Body of pancreas (tissue), 4 donors: ENCODE data around the gene ATP10D. TPM values are rescaled to one million over a fixed set of nuclear protein-coding genes. Genes with fewer than 3 reads are reported as not detected.
A peak's percentile ranks its signal among the peaks of the same experiment; 100 is the strongest.

Experiments
- ATAC-seq: fragments of 150-250 bp; one replicate; pipeline ENCODE4 v1.9.1; 2016
- DNase-seq, 4 donors: peaks; one replicate each; pipeline ENCODE4 v3.0.0-alpha.2; 2019
- H3K27ac ChIP-seq, 4 donors: fragments of 200-600 bp; sonication (generic); 1 replicate in 3 of 4; 2 replicates in 1 of 4; pipeline versions ENCODE4 v1.5.1 to v1.6.1; 2016 to 2019; ENCODE audit warnings: mild to moderate bottlenecking in 1 of 4, mixed read lengths in 1 of 4, moderate library complexity in 1 of 4
- H3K27me3 ChIP-seq, 2 donors: fragments of 200-600 bp; sonication (generic); one replicate each; pipeline ENCODE4 v1.6.0; 2016; ENCODE audit warnings: mild to moderate bottlenecking in 1 of 2
- H3K36me3 ChIP-seq, 2 donors: fragments of 200-600 bp; sonication (generic); replicated peaks in 1 of 2; 2 replicates each; pipeline ENCODE4 v1.5.1; 2016; ENCODE audit warnings: low read depth in 2 of 2; ENCODE audit not compliant: insufficient read depth in 1 of 2
- H3K4me1 ChIP-seq: fragments of 200-600 bp; sonication (generic); one replicate; pipeline ENCODE4 v1.6.0; 2016
- H3K4me3 ChIP-seq, 2 donors: fragments of 200-600 bp; sonication (generic); 1 replicate in 1 of 2; 2 replicates in 1 of 2; pipeline ENCODE4 v1.5.1; 2016 to 2019
- H3K9me3 ChIP-seq, 3 donors: fragments of 200-600 bp; sonication (generic); 1 replicate in 2 of 3; 2 replicates in 1 of 3; pipeline ENCODE4 v1.5.1; 2016
- CTCF ChIP-seq, 7 experiments: fragments of 450-650 bp in 4 of 7; fragments of 200-600 bp in 3 of 7; sonication (generic) in 3 of 7; IDR thresholded peaks; one replicate each; pipeline ENCODE4 v1.5.1; 2016 to 2019; ENCODE audit warnings: antibody characterized with exemption in 7 of 7
- POLR2A ChIP-seq, 3 donors: fragments of 450-650 bp; IDR thresholded peaks; one replicate each; pipeline ENCODE4 v1.6.1; 2016; ENCODE audit warnings: antibody characterized with exemption in 3 of 3, mild to moderate bottlenecking in 2 of 3
- WGBS, 2 donors: methylation state at CpG; one replicate each; pipeline ENCODE4 v1.1.5; 2017; 5-methylcytosine and 5-hydroxymethylcytosine counted together
- intact Hi-C: fragments of 100-400 bp; cut with DNase I; formaldehyde crosslinking; loops from one replicate; pipeline ENCODE4 v1.15.1; 2023
- total RNA-seq, 2 donors: library from RNA; depleted of rRNA; stranded (reverse); fragments of >200 nt; gene quantifications; one replicate each; pipeline ENCODE4 v1.1.0, GENCODE V29; 2016

ATP10D gene
- total RNA-seq, 2 donors from 2014 or later = 12.5 to 24.4 TPM

- TF ChIP-seq CTCF (IDR thresholded peaks at IDR 0.05) = no peak
- TF ChIP-seq POLR2A (IDR thresholded peaks at IDR 0.05) = no peak
- Histone ChIP-seq H3K9me3 (no peaks in the 10 kb centered on the region), H3K27ac (no peak overlapping the region), H3K36me3 (no peaks in the 10 kb centered on the region), H3K27me3 (no peaks in the 10 kb centered on the region), H3K4me1 (peaks cover 3% of the 10 kb centered on the region), H3K4me3 (no peak overlapping the region)
- 90 to 95% methylated on average over 3 of the region's 3 CpGs for WGBS, 2 donors
- intact Hi-C loops = no loop called here
- ATAC-seq (no peak), DNase-seq (no peak)
Observed at GRCh38 chr4:47505147-47505546, 20.1 kb downstream of the ATP10D start.

- 82 to 83% methylated on average over 3 of the region's 3 CpGs for WGBS, 2 donors
- Histone ChIP-seq H3K27ac (no peak overlapping the region), H3K27me3 (no peaks in the 10 kb centered on the region), H3K4me1 (peaks cover 6% of the 10 kb centered on the region), H3K4me3 (no peak overlapping the region), H3K36me3 (no peaks in the 10 kb centered on the region), H3K9me3 (no peaks in the 10 kb centered on the region)
- TF ChIP-seq POLR2A (IDR thresholded peaks at IDR 0.05) = no peak
- TF ChIP-seq CTCF (IDR thresholded peaks at IDR 0.05) = no peak
- intact Hi-C loops = no loop called here
- ATAC-seq (no peak), DNase-seq (no peak)
Observed at GRCh38 chr4:47505666-47506065, 20.6 kb downstream of the ATP10D start.

- Histone ChIP-seq H3K27ac (peak overlapping the region in 1 of 4 donors; percentile 37), H3K27me3 (no peaks in the 10 kb centered on the region), H3K4me1 (peaks cover 15% of the 10 kb centered on the region), H3K4me3 (no peak overlapping the region), H3K9me3 (no peaks in the 10 kb centered on the region), H3K36me3 (no peaks in the 10 kb centered on the region)
- ATAC-seq (peak; percentile 33), DNase-seq (no peak)
- TF ChIP-seq POLR2A (IDR thresholded peaks at IDR 0.05) (no peak), CTCF (IDR thresholded peaks at IDR 0.05) (peak in 2 of 7 experiments; percentile 3 to 20)
- intact Hi-C loops = no loop called here
- 31 to 50% methylated on average over 2 of the region's 2 CpGs for WGBS, 2 donors
Observed at GRCh38 chr4:47510506-47511143, 25.6 kb downstream of the ATP10D start.

- no peaks in the 10 kb centered on the region for H3K9me3 ChIP-seq
- H3K27ac ChIP-seq = no peak overlapping the region
- TF ChIP-seq CTCF (IDR thresholded peaks at IDR 0.05) = no peak
- TF ChIP-seq POLR2A (IDR thresholded peaks at IDR 0.05) = no peak
- DNase-seq (no peak), ATAC-seq (no peak)
- H3K4me3 ChIP-seq = no peak overlapping the region
- H3K27me3 ChIP-seq = no peaks in the 10 kb centered on the region
- whole genome bisulfite sequencing, 2 donors = 89 to 95% methylated on average over 1 of the region's 1 CpG
- H3K36me3 ChIP-seq = no peaks in the 10 kb centered on the region
- intact Hi-C loops = no loop called here
- H3K4me1 ChIP-seq = peaks cover 15% of the 10 kb centered on the region
Observed at GRCh38 chr4:47513461-47513860, 28.4 kb downstream of the ATP10D start.

GRCh38 chr4:47519239-47519883, 34.3 kb downstream of the ATP10D start:
- no peak overlapping the region for H3K4me3 ChIP-seq
- H3K9me3 ChIP-seq = no peaks in the 10 kb centered on the region
- intact Hi-C loops = no loop called here
- WGBS, 2 donors = 73% methylated on average over 3 of the region's 3 CpGs
- no peaks in the 10 kb centered on the region for H3K36me3 ChIP-seq
- TF ChIP-seq CTCF (IDR thresholded peaks at IDR 0.05) = no peak
- TF ChIP-seq POLR2A (IDR thresholded peaks at IDR 0.05) = no peak
- no peak overlapping the region for H3K27ac ChIP-seq
- DNase-seq (no peak), ATAC-seq (no peak)
- no peaks in the 10 kb centered on the region for H3K4me1 ChIP-seq
- H3K27me3 ChIP-seq = no peaks in the 10 kb centered on the region
